CD14-positive monocyte (primary cell): ENCODE results near the gene KRAS. TPM values are rescaled to one million over a fixed set of nuclear protein-coding genes. Genes with fewer than 3 reads are reported as not detected.

Experiments used
- DNase-seq, 3 donors: peaks; one replicate each; pipeline ENCODE4 v3.0.0-alpha.2; 2011 to 2022
- H2AFZ ChIP-seq: 2 replicates; pipeline ENCODE4 v1.6.0; 2012; ENCODE audit warnings: mild to moderate bottlenecking, low read depth, low read length, inconsistent platforms; ENCODE audit not compliant: insufficient read depth, poor library complexity, severe bottlenecking
- H3K27ac ChIP-seq, 2 donors: 1 replicate in 1 of 2; 2 replicates in 1 of 2; pipeline ENCODE4 v1.5.1; 2012 to 2013; ENCODE audit warnings: low read length in 2 of 2, control low read depth in 1 of 2, inconsistent platforms in 1 of 2, low read depth in 1 of 2, mild to moderate bottlenecking in 1 of 2
- H3K27me3 ChIP-seq, 2 donors: one replicate each; pipeline versions ENCODE4 v1.6.0 to v1.6.1; 2011 to 2013; ENCODE audit warnings: low read length in 2 of 2; ENCODE audit not compliant: control insufficient read depth in 2 of 2, insufficient read depth in 2 of 2
- H3K36me3 ChIP-seq, 2 donors: replicated peaks in 1 of 2; 1 replicate in 1 of 2; 2 replicates in 1 of 2; pipeline versions ENCODE4 v1.5.1 to v1.6.1; 2012 to 2013; ENCODE audit warnings: low read length in 2 of 2, control low read depth in 1 of 2, inconsistent platforms in 1 of 2, mild to moderate bottlenecking in 1 of 2; ENCODE audit not compliant: insufficient read depth in 2 of 2, control insufficient read depth in 1 of 2
- H3K4me1 ChIP-seq, 2 donors: 1 replicate in 1 of 2; 2 replicates in 1 of 2; pipeline versions ENCODE4 v1.5.1 to v1.6.1; 2012 to 2013; ENCODE audit warnings: low read length in 2 of 2, control low read depth in 1 of 2, inconsistent platforms in 1 of 2, mild to moderate bottlenecking in 1 of 2, moderate library complexity in 1 of 2; ENCODE audit not compliant: insufficient read depth in 2 of 2, control insufficient read depth in 1 of 2
- H3K4me2 ChIP-seq: replicated peaks from 2 replicates; pipeline ENCODE3; 2012; ENCODE audit warnings: low read length, moderate library complexity, mild to moderate bottlenecking; ENCODE audit not compliant: poor library complexity, severe bottlenecking; ENCODE audit errors: extremely low read depth
- H3K4me3 ChIP-seq, 3 experiments: fragments of 200-600 bp in 1 of 3; sonication (generic) in 1 of 3; replicated peaks in 1 of 3; 1 replicate in 2 of 3; 2 replicates in 1 of 3; pipeline ENCODE4 v1.5.1; 2011 to 2013; ENCODE audit warnings: low read length in 3 of 3, mild to moderate bottlenecking in 3 of 3, control low read depth in 2 of 3, low read depth in 2 of 3, inconsistent platforms in 1 of 3, moderate library complexity in 1 of 3
- H3K79me2 ChIP-seq: 2 replicates; pipeline ENCODE4 v1.6.0; 2012; ENCODE audit warnings: mild to moderate bottlenecking, control low read depth, inconsistent platforms, low read length, moderate library complexity; ENCODE audit not compliant: insufficient read depth
- H3K9ac ChIP-seq: 2 replicates; pipeline ENCODE4 v1.6.0; 2017; ENCODE audit warnings: low read length, mild to moderate bottlenecking; ENCODE audit not compliant: insufficient read depth, poor library complexity, severe bottlenecking
- H3K9me3 ChIP-seq, 2 donors: replicated peaks in 1 of 2; 1 replicate in 1 of 2; 2 replicates in 1 of 2; pipeline versions ENCODE4 v1.5.1 to v1.6.1; 2012 to 2013; ENCODE audit warnings: low read length in 2 of 2, control low read depth in 1 of 2; ENCODE audit not compliant: control insufficient read depth in 1 of 2, insufficient read depth in 1 of 2
- H4K20me1 ChIP-seq: 2 replicates; pipeline ENCODE4 v1.6.0; 2012; ENCODE audit warnings: mild to moderate bottlenecking, low read length, control low read depth, moderate library complexity; ENCODE audit not compliant: insufficient read depth
- H3K27ac Mint-ChIP-seq, 7 donors: one replicate each; pipeline ENCODE4 v1.8.0; 2020; ENCODE audit warnings: mild to moderate bottlenecking in 7 of 7, mixed read lengths in 7 of 7, moderate library complexity in 6 of 7, inconsistent platforms in 2 of 7
- H3K27me3 Mint-ChIP-seq, 3 donors: one replicate each; pipeline ENCODE4 v1.8.0; 2021 to 2022; ENCODE audit warnings: low read depth in 3 of 3, mild to moderate bottlenecking in 3 of 3, mixed read lengths in 3 of 3, moderate library complexity in 3 of 3, inconsistent platforms in 1 of 3
- H3K36me3 Mint-ChIP-seq, 2 donors: one replicate each; pipeline ENCODE4 v1.8.0; 2020; ENCODE audit warnings: mixed read lengths in 2 of 2, inconsistent platforms in 1 of 2, mild to moderate bottlenecking in 1 of 2
- H3K4me1 Mint-ChIP-seq: one replicate; pipeline ENCODE4 v1.8.0; 2020; ENCODE audit warnings: mild to moderate bottlenecking, mixed read lengths
- H3K4me3 Mint-ChIP-seq, 2 donors: one replicate each; pipeline ENCODE4 v1.8.0; 2020; ENCODE audit warnings: mild to moderate bottlenecking in 2 of 2, mixed read lengths in 2 of 2, moderate library complexity in 1 of 2
- H3K9me3 Mint-ChIP-seq, 7 donors: one replicate each; pipeline ENCODE4 v1.8.0; 2020 to 2022; ENCODE audit warnings: mixed read lengths in 7 of 7, mild to moderate bottlenecking in 6 of 7, moderate library complexity in 6 of 7, inconsistent platforms in 2 of 7
- CTCF ChIP-seq: fragments of 200-600 bp; IDR thresholded peaks from one replicate; pipeline ENCODE4 v1.8.0; 2022; ENCODE audit warnings: antibody characterized with exemption, mild to moderate bottlenecking
- WGBS: methylation state at CpG from one replicate; pipeline ENCODE4 v1.1.5; 2013; ENCODE audit warnings: missing lambda C conversion rate; ENCODE audit not compliant: insufficient coverage; 5-methylcytosine and 5-hydroxymethylcytosine counted together
- intact Hi-C, 2 donors: fragments of 100-400 bp; cut with micrococcal nuclease; formaldehyde crosslinking; loops; one replicate each; pipeline versions ENCODE4 v1.15.0 to v1.15.1; 2023
- polyA plus RNA-seq, 3 donors: library from polyadenylated mRNA; depleted of rRNA in 1 of 3; unstranded in 2 of 3; stranded (reverse) in 1 of 3; fragments of 300-500 nt in 2 of 3; fragments of >200 nt in 1 of 3; fragmentation: Illumina TruSeq in 2 of 3; gene quantifications; 1 replicate in 2 of 3; 2 replicates in 1 of 3; pipeline ENCODE4 v1.2.3, GENCODE V29; 2012 to 2021

The KRAS gene
- polyA plus RNA-seq, 3 donors, result 12.1 to 37.4 (median 33.0) TPM

- intact Hi-C loops, result no loop called here
- H3K27ac Mint-ChIP-seq, result no peak overlapping the region
- H3K9me3 ChIP-seq, result no peaks in the 10 kb centered on the region
Measured at GRCh38 chr12:25213338-25213737, 37.4 kb downstream of the KRAS start.

GRCh38 chr12:25208554-25208953, 42.2 kb downstream of the KRAS start:
- no peaks in the 10 kb centered on the region for H3K79me2 ChIP-seq
- H3K36me3 ChIP-seq, result peaks cover 45 to 88% of the 10 kb centered on the region in 2 donors
- no peak for DNase-seq
- intact Hi-C loops, result no loop called here
- no peak overlapping the region for H3K9ac ChIP-seq
- Mint-ChIP-seq H3K36me3 (peaks cover 38 to 53% of the 10 kb centered on the region in 2 donors), H3K27ac (peak overlapping the region in 2 of 7 donors; percentile 3 to 51), H3K27me3 (no peaks in the 10 kb centered on the region), H3K4me1 (no peaks in the 10 kb centered on the region), H3K4me3 (no peak overlapping the region), H3K9me3 (no peaks in the 10 kb centered on the region)
- TF ChIP-seq CTCF, result no peak
- H2AFZ ChIP-seq, result no peak overlapping the region
- no peak overlapping the region for H3K4me2 ChIP-seq
- WGBS, result 100% methylated on average over 1 of the region's 1 CpG
- H3K27ac ChIP-seq, result no peak overlapping the region
- H3K27me3 ChIP-seq, result no peaks in the 10 kb centered on the region
- H3K4me3 ChIP-seq, result no peak overlapping the region
- no peaks in the 10 kb centered on the region for H4K20me1 ChIP-seq
- H3K4me1 ChIP-seq, result no peaks in the 10 kb centered on the region
- H3K9me3 ChIP-seq, result no peaks in the 10 kb centered on the region

More at GRCh38 chr12:25213338-25213737, 37.4 kb downstream of the KRAS start:
- Histone ChIP-seq H3K27me3 (no peaks in the 10 kb centered on the region), H3K27ac (no peak overlapping the region), H2AFZ (no peak overlapping the region), H3K4me1 (no peaks in the 10 kb centered on the region), H3K79me2 (no peaks in the 10 kb centered on the region), H3K4me2 (no peak overlapping the region), H3K4me3 (no peak overlapping the region), H3K9ac (no peak overlapping the region), H3K36me3 (peaks cover 31 to 72% of the 10 kb centered on the region in 2 donors), H4K20me1 (peaks cover 22% of the 10 kb centered on the region)
- Mint-ChIP-seq H3K36me3 (peaks cover 28 to 49% of the 10 kb centered on the region in 2 donors), H3K4me1 (no peaks in the 10 kb centered on the region), H3K9me3 (no peaks in the 10 kb centered on the region), H3K27me3 (peaks cover 0 to 1% (median 0%) of the 10 kb centered on the region in 3 donors), H3K4me3 (no peak overlapping the region)
- no CpG with 5 or more reads among the region's 1 CpG for WGBS
- no peak for TF ChIP-seq CTCF
- no peak for DNase-seq
